ENCODE measurements around the gene DOCK11. TPM values are rescaled to one million over a fixed set of nuclear protein-coding genes. Genes with fewer than 3 reads are reported as not detected.

The DOCK11 gene
- total RNA-seq, 1 experiment from 2014 or later = 2.1 TPM

GRCh38 chrX:118726396-118726795 lies 230.8 kb downstream of the DOCK11 start:
- intact Hi-C loops (cut with micrococcal nuclease; ENCODE audit: unreplicated experiment) = no loop called here
- no TSS peak for BruUV-seq (replicated peaks)
- no peak for TF ChIP-seq EZH2 (IDR thresholded peaks at IDR 0.05; ENCODE audit: borderline replicate concordance, low read depth, low read length, poor library complexity, severe bottlenecking)
- TF ChIP-seq, protein P1, sequence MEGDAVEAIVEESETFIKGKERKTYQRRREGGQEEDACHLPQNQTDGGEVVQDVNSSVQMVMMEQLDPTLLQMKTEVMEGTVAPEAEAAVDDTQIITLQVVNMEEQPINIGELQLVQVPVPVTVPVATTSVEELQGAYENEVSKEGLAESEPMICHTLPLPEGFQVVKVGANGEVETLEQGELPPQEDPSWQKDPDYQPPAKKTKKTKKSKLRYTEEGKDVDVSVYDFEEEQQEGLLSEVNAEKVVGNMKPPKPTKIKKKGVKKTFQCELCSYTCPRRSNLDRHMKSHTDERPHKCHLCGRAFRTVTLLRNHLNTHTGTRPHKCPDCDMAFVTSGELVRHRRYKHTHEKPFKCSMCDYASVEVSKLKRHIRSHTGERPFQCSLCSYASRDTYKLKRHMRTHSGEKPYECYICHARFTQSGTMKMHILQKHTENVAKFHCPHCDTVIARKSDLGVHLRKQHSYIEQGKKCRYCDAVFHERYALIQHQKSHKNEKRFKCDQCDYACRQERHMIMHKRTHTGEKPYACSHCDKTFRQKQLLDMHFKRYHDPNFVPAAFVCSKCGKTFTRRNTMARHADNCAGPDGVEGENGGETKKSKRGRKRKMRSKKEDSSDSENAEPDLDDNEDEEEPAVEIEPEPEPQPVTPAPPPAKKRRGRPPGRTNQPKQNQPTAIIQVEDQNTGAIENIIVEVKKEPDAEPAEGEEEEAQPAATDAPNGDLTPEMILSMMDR (conservative IDR thresholded peaks at IDR 0.05; ENCODE audit: low read depth, low read length) = no peak

GRCh38 chrX:118726887-118727685 lies 231.5 kb downstream of the DOCK11 start, which contains the start of gene IL13RA1:
Gene IL13RA1, plus strand, starts transcription at chrX:118727606. Its CDS starts 33 bp downstream, at chrX:118727639.
- no peak for TF ChIP-seq EZH2 (IDR thresholded peaks at IDR 0.05; ENCODE audit: borderline replicate concordance, low read depth, low read length, poor library complexity, severe bottlenecking)
- TF ChIP-seq, protein P1 (conservative IDR thresholded peaks at IDR 0.05; ENCODE audit: low read depth, low read length) = no peak
- H3K36me3 ChIP-seq (ENCODE audit: insufficient read depth, low read length, poor library complexity, severe bottlenecking) = no peaks in the 10 kb centered on the region
- intact Hi-C loops (cut with micrococcal nuclease; ENCODE audit: unreplicated experiment) = no loop called here
- H3K27me3 ChIP-seq (replicated peaks; ENCODE audit: insufficient read depth, low read depth, low read length, poor library complexity) = no peaks in the 10 kb centered on the region
- peak; percentile 79 for DNase-seq (ENCODE audit: low spot score)
- H3K4me3 ChIP-seq (ENCODE audit: low read depth, low read length, poor library complexity, severe bottlenecking) = peak within 1 kb of the TSS; percentile 56
- BruUV-seq (replicated peaks) = no TSS peak
- ChIA-PET POLR2A (ENCODE audit: low non-redundant PET) (no interaction called here), CTCF (no interaction called here)
- peak within 1 kb of the TSS; percentile 53 for H3K27ac ChIP-seq (ENCODE audit: low read depth, low read length, poor library complexity, severe bottlenecking)
- no peaks in the 10 kb centered on the region for H3K9me3 ChIP-seq (ENCODE audit: low read depth, low read length, poor library complexity, severe bottlenecking)
- no peaks in the 10 kb centered on the region for H3K4me1 ChIP-seq (ENCODE audit: insufficient read depth, low read length, poor library complexity, severe bottlenecking)

More at GRCh38 chrX:118726396-118726795, 230.8 kb downstream of the DOCK11 start:
- Histone ChIP-seq H3K4me1 (ENCODE audit: insufficient read depth, low read length, poor library complexity, severe bottlenecking) (no peaks in the 10 kb centered on the region), H3K36me3 (ENCODE audit: insufficient read depth, low read length, poor library complexity, severe bottlenecking) (no peaks in the 10 kb centered on the region), H3K27ac (ENCODE audit: low read depth, low read length, poor library complexity, severe bottlenecking) (no peak overlapping the region), H3K4me3 (ENCODE audit: low read depth, low read length, poor library complexity, severe bottlenecking) (no peak overlapping the region), H3K27me3 (replicated peaks; ENCODE audit: insufficient read depth, low read depth, low read length, poor library complexity) (no peaks in the 10 kb centered on the region), H3K9me3 (ENCODE audit: low read depth, low read length, poor library complexity, severe bottlenecking) (no peaks in the 10 kb centered on the region)
- no peak for DNase-seq (ENCODE audit: low spot score)
- POLR2A ChIA-PET (ENCODE audit: low non-redundant PET) = no interaction called here
- CTCF ChIA-PET = no interaction called here

DNA sequence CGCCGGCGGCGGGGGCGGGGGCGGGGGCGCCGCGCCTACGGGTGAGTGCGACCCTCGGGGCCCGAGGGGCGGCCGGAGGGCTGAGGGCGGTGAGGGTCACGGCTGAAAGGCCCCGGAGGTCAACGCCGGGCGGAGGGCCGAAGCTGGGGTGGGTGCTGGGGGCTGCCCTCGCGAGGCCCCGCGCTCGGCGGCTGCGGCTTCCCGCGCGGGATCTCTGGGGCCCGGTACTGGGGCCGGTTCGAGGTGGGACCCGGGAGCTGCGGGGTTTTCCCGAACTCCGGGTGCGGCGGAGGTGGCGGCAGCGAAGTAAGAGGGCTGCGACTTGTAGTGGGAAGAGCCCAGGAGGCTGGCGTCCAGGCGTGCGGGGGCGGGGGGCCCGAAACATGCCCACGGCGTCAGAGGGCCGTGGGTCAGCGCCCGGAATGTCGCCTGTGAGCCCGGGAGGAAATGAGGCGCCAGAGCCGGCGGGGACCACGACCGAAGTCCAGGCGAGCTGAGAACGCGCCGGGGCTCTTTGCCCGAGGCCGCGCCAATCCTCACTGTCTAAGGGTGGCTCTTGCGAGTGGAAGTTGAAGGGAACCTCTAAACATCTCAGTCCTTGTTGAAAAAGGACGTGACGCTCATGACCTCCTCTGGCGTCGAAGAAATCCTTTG lies 232.2 kb downstream of the DOCK11 start:
- TF ChIP-seq, protein P1 (conservative IDR thresholded peaks at IDR 0.05; ENCODE audit: low read depth, low read length) = no peak
- no peak for TF ChIP-seq EZH2 (IDR thresholded peaks at IDR 0.05; ENCODE audit: borderline replicate concordance, low read depth, low read length, poor library complexity, severe bottlenecking)
- H3K27ac ChIP-seq (ENCODE audit: low read depth, low read length, poor library complexity, severe bottlenecking) = peak overlapping the region; percentile 53
- no peaks in the 10 kb centered on the region for H3K27me3 ChIP-seq (replicated peaks; ENCODE audit: insufficient read depth, low read depth, low read length, poor library complexity)
- no peaks in the 10 kb centered on the region for H3K36me3 ChIP-seq (ENCODE audit: insufficient read depth, low read length, poor library complexity, severe bottlenecking)
- H3K4me1 ChIP-seq (ENCODE audit: insufficient read depth, low read length, poor library complexity, severe bottlenecking) = no peaks in the 10 kb centered on the region
- intact Hi-C loops (cut with micrococcal nuclease; ENCODE audit: unreplicated experiment) = no loop called here
- no peaks in the 10 kb centered on the region for H3K9me3 ChIP-seq (ENCODE audit: low read depth, low read length, poor library complexity, severe bottlenecking)
- ChIA-PET CTCF (no interaction called here), POLR2A (ENCODE audit: low non-redundant PET) (no interaction called here)
- BruUV-seq (replicated peaks) = no TSS peak
- H3K4me3 ChIP-seq (ENCODE audit: low read depth, low read length, poor library complexity, severe bottlenecking) = peak overlapping the region; percentile 56
- no peak for DNase-seq (ENCODE audit: low spot score)
